ENCODE data around the gene NRIP3.
"Not testable (repeated sequence)": the region's sequence is repeated elsewhere in the genome, so short reads cannot be mapped to it uniquely, and the experiment has no call there.

NRIP3 gene

GRCh38 chr11:8985462-8985861, 18.3 kb downstream of the NRIP3 start:
- no peaks in the 10 kb centered on the region for H3K27me3 ChIP-seq (ENCODE audit: insufficient read depth, low read length)
- H4K20me1 ChIP-seq (ENCODE audit: insufficient read depth, low read length) = no peaks in the 10 kb centered on the region
- H3K79me2 ChIP-seq (ENCODE audit: insufficient read depth, low read length) = no peaks in the 10 kb centered on the region
- H3K4me3 ChIP-seq (ENCODE audit: low read depth, low read length, poor library complexity, severe bottlenecking) = no peak overlapping the region
- no peak overlapping the region for H3K27ac ChIP-seq (ENCODE audit: low read depth, low read length, poor library complexity, severe bottlenecking)
- TF ChIP-seq, protein P1, sequence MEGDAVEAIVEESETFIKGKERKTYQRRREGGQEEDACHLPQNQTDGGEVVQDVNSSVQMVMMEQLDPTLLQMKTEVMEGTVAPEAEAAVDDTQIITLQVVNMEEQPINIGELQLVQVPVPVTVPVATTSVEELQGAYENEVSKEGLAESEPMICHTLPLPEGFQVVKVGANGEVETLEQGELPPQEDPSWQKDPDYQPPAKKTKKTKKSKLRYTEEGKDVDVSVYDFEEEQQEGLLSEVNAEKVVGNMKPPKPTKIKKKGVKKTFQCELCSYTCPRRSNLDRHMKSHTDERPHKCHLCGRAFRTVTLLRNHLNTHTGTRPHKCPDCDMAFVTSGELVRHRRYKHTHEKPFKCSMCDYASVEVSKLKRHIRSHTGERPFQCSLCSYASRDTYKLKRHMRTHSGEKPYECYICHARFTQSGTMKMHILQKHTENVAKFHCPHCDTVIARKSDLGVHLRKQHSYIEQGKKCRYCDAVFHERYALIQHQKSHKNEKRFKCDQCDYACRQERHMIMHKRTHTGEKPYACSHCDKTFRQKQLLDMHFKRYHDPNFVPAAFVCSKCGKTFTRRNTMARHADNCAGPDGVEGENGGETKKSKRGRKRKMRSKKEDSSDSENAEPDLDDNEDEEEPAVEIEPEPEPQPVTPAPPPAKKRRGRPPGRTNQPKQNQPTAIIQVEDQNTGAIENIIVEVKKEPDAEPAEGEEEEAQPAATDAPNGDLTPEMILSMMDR (IDR thresholded peaks at IDR 0.05; ENCODE audit: low read length) = no peak
- no peak for TF ChIP-seq EZH2 (IDR thresholded peaks at IDR 0.05; ENCODE audit: borderline replicate concordance, low read length)
- no peaks in the 10 kb centered on the region for H3K4me1 ChIP-seq (ENCODE audit: insufficient read depth, low read length, severe bottlenecking)
- H3K9ac ChIP-seq (ENCODE audit: low read length) = no peak overlapping the region
- no peaks in the 10 kb centered on the region for H3K9me2 ChIP-seq (ENCODE audit: low read depth, low read length)
- no peaks in the 10 kb centered on the region for H3F3A ChIP-seq (ENCODE audit: insufficient read depth, low read length)
- H3K4me2 ChIP-seq (ENCODE audit: low read length) = no peak overlapping the region
- no peaks in the 10 kb centered on the region for H3K9me3 ChIP-seq (ENCODE audit: low read length)
- H2AFZ ChIP-seq (ENCODE audit: low read length) = no peak overlapping the region
- no peaks in the 10 kb centered on the region for H3K36me3 ChIP-seq (ENCODE audit: insufficient read depth, low read length)

- TF ChIP-seq, protein P1 (IDR thresholded peaks at IDR 0.05; ENCODE audit: low read length) = no peak
- TF ChIP-seq EZH2 (IDR thresholded peaks at IDR 0.05; ENCODE audit: borderline replicate concordance, low read length) = no peak
- H3K36me3 ChIP-seq (ENCODE audit: insufficient read depth, low read length) = no peaks in the 10 kb centered on the region
- H3K27ac ChIP-seq (ENCODE audit: low read depth, low read length, poor library complexity, severe bottlenecking) = no peak overlapping the region
- no peak overlapping the region for H2AFZ ChIP-seq (ENCODE audit: low read length)
- H3K4me3 ChIP-seq (ENCODE audit: low read depth, low read length, poor library complexity, severe bottlenecking) = no peak overlapping the region
- H3K27me3 ChIP-seq (ENCODE audit: insufficient read depth, low read length) = no peaks in the 10 kb centered on the region
- no peaks in the 10 kb centered on the region for H4K20me1 ChIP-seq (ENCODE audit: insufficient read depth, low read length)
- H3K4me2 ChIP-seq (ENCODE audit: low read length) = no peak overlapping the region
- H3K9me3 ChIP-seq (ENCODE audit: low read length) = no peaks in the 10 kb centered on the region
- no peak overlapping the region for H3K9ac ChIP-seq (ENCODE audit: low read length)
- H3K79me2 ChIP-seq (ENCODE audit: insufficient read depth, low read length) = no peaks in the 10 kb centered on the region
- H3K4me1 ChIP-seq (ENCODE audit: insufficient read depth, low read length, severe bottlenecking) = no peaks in the 10 kb centered on the region
- no peaks in the 10 kb centered on the region for H3F3A ChIP-seq (ENCODE audit: insufficient read depth, low read length)
- H3K9me2 ChIP-seq (ENCODE audit: low read depth, low read length) = no peaks in the 10 kb centered on the region
Measured at GRCh38 chr11:8983552-8983951, 20.2 kb downstream of the NRIP3 start.

DNA sequence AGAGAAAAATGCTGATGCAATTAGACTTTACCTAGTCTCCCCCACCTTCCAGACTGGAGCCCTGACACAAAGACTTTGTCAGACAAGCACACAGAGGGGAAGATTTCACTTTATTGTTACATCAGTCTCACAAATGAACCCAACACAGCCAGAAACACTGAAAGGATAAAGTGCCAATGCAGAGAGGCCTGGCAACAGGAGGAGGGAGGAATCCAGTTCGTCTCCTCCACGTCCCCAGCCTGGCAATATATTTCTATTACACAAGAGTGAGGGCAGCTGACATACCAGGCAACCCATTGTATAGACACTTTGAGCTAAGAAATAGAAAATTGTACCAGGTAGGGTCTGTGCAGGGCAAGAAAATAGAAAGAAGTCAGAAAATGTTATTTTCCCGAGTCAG, 23.3 kb downstream of the NRIP3 start:
- no peaks in the 10 kb centered on the region for H3K27me3 ChIP-seq (ENCODE audit: insufficient read depth, low read length)
- H2AFZ ChIP-seq (ENCODE audit: low read length) = no peak overlapping the region
- no peaks in the 10 kb centered on the region for H3F3A ChIP-seq (ENCODE audit: insufficient read depth, low read length)
- H3K79me2 ChIP-seq (ENCODE audit: insufficient read depth, low read length) = no peaks in the 10 kb centered on the region
- H3K27ac ChIP-seq (ENCODE audit: low read depth, low read length, poor library complexity, severe bottlenecking) = no peak overlapping the region
- no peak overlapping the region for H3K9ac ChIP-seq (ENCODE audit: low read length)
- H4K20me1 ChIP-seq (ENCODE audit: insufficient read depth, low read length) = no peaks in the 10 kb centered on the region
- H3K4me2 ChIP-seq (ENCODE audit: low read length) = no peak overlapping the region
- H3K4me1 ChIP-seq (ENCODE audit: insufficient read depth, low read length, severe bottlenecking) = no peaks in the 10 kb centered on the region
- H3K4me3 ChIP-seq (ENCODE audit: low read depth, low read length, poor library complexity, severe bottlenecking) = no peak overlapping the region
- no peaks in the 10 kb centered on the region for H3K36me3 ChIP-seq (ENCODE audit: insufficient read depth, low read length)
- H3K9me3 ChIP-seq (ENCODE audit: low read length) = no peaks in the 10 kb centered on the region
- H3K9me2 ChIP-seq (ENCODE audit: low read depth, low read length) = no peaks in the 10 kb centered on the region
- no peak for TF ChIP-seq EZH2 (IDR thresholded peaks at IDR 0.05; ENCODE audit: borderline replicate concordance, low read length)
- TF ChIP-seq, protein P1 (IDR thresholded peaks at IDR 0.05; ENCODE audit: low read length) = no peak

- H3K79me2 ChIP-seq (ENCODE audit: insufficient read depth, low read length); H3K9me3 ChIP-seq (ENCODE audit: low read length); H2AFZ ChIP-seq (ENCODE audit: low read length); H3K4me2 ChIP-seq (ENCODE audit: low read length); H3F3A ChIP-seq (ENCODE audit: insufficient read depth, low read length); H3K27me3 ChIP-seq (ENCODE audit: insufficient read depth, low read length); H3K36me3 ChIP-seq (ENCODE audit: insufficient read depth, low read length); H3K9me2 ChIP-seq (ENCODE audit: low read depth, low read length); H3K4me3 ChIP-seq (ENCODE audit: low read depth, low read length, poor library complexity, severe bottlenecking); H4K20me1 ChIP-seq (ENCODE audit: insufficient read depth, low read length); H3K4me1 ChIP-seq (ENCODE audit: insufficient read depth, low read length, severe bottlenecking); H3K27ac ChIP-seq (ENCODE audit: low read depth, low read length, poor library complexity, severe bottlenecking); H3K9ac ChIP-seq (ENCODE audit: low read length): not testable (repeated sequence)
Measured at GRCh38 chr11:8979365-8979764, 24.4 kb downstream of the NRIP3 start.
